ENCODE measurements around the gene PFDN2. TPM values are rescaled to one million over a fixed set of nuclear protein-coding genes. Genes with fewer than 3 reads are reported as not detected.

The PFDN2 gene
- polyA plus RNA-seq, 1 of the 3 experiments (the other 2 are of a cell fraction) = 445 TPM

- Histone ChIP-seq H3K36me3 (replicated peaks in 1 of 2; ENCODE audit: control insufficient read depth in 1 of 2, insufficient read depth in 2 of 2, low read length in 1 of 2) (peaks cover 21 to 59% of the 10 kb centered on the region in 2 experiments), H3K4me1 (ENCODE audit: control insufficient read depth in 1 of 2, insufficient read depth in 2 of 2, low read depth in 1 of 2, low read length in 1 of 2) (peaks cover 0 to 20% of the 10 kb centered on the region in 2 experiments; a peak in 1 of 4 replicates), H2AFZ (ENCODE audit: low read depth) (peak overlapping the region; percentile 71), H3K9me3 (no peaks in the 10 kb centered on the region), H3K4me3 (ENCODE audit: low read depth in 2 of 2, low read length in 1 of 2) (peak overlapping the region; percentile 80 to 90), H3K27me3 (ENCODE audit: insufficient read depth) (no peaks in the 10 kb centered on the region), H3K9ac (peak overlapping the region; percentile 76), H3K4me2 (peak overlapping the region; percentile 98), H4K20me1 (ENCODE audit: insufficient read depth) (no peaks in the 10 kb centered on the region), H3K9me2 (no peaks in the 10 kb centered on the region), H3K27ac (ENCODE audit: low read depth in 2 of 2, low read length in 1 of 2) (peak overlapping the region; percentile 86 to 88), H3K79me2 (ENCODE audit: insufficient read depth) (peaks cover 5% of the 10 kb centered on the region; the same call in 1 of the 2 replicates), H3F3A (replicated peaks; ENCODE audit: insufficient read depth) (peaks cover 14% of the 10 kb centered on the region)
- WGBS (ENCODE audit: low lambda C conversion rate) = 14% methylated on average over 32 of the region's 33 CpGs
- ChIA-PET POLR2A (interaction anchor here (1.0 to 1.4 kb wide), 4 partner anchors 10 to 122 kb away, joined by 3 to 11 read pairs (median 5); partner anchors contain the start of genes B4GALT3 and USF1), CTCF (interaction anchor here (0.7 to 2.9 kb wide), 16 partner anchors 8 to 915 kb away, joined by 3 to 29 read pairs (median 6); partner anchors contain the start of genes ADAMTS4, B4GALT3, KLHDC9 and NDUFS2)
- DNase-seq = peak; percentile 61
- no peak for TF ChIP-seq RXRA (IDR thresholded peaks at IDR 0.05; ENCODE audit: borderline replicate concordance, low read depth)
- no peak for TF ChIP-seq SMC3 (IDR thresholded peaks at IDR 0.05; ENCODE audit: low read depth, low read length)
- no peak for TF ChIP-seq SIN3A (IDR thresholded peaks at IDR 0.05; ENCODE audit: borderline replicate concordance, low read depth, low read length)
- no peak for TF ChIP-seq NFIC (IDR thresholded peaks at IDR 0.05; ENCODE audit: borderline replicate concordance)
- TF ChIP-seq GABPA (IDR thresholded peaks at IDR 0.05; ENCODE audit: low read depth) = no peak
- TF ChIP-seq RFX5 (IDR thresholded peaks at IDR 0.05; ENCODE audit: low read length) = no peak
- no peak for TF ChIP-seq MAX (IDR thresholded peaks at IDR 0.05; ENCODE audit: low read depth)
- no peak for TF ChIP-seq EZH2phosphoT487 (IDR thresholded peaks at IDR 0.05; ENCODE audit: borderline replicate concordance, low read depth)
- TF ChIP-seq PBX3 (IDR thresholded peaks at IDR 0.05) = no peak
- TF ChIP-seq FOSL2 (IDR thresholded peaks at IDR 0.05; ENCODE audit: borderline replicate concordance, low read depth) = no peak
- no peak for TF ChIP-seq MEF2A (IDR thresholded peaks at IDR 0.05; ENCODE audit: borderline replicate concordance, low read depth)
These were observed 49.1 kb upstream of the PFDN2 start for GRCh38 chr1:161166669-161167548.

- Histone ChIP-seq H3K36me3 (replicated peaks in 1 of 2; ENCODE audit: control insufficient read depth in 1 of 2, insufficient read depth in 2 of 2, low read length in 1 of 2) (peaks cover 20 to 59% of the 10 kb centered on the region in 2 experiments), H3K9me3 (no peaks in the 10 kb centered on the region), H4K20me1 (ENCODE audit: insufficient read depth) (no peaks in the 10 kb centered on the region), H3K4me3 (ENCODE audit: low read depth in 2 of 2, low read length in 1 of 2) (peak within 1 kb of the TSS; percentile 80 to 90), H2AFZ (ENCODE audit: low read depth) (peak within 1 kb of the TSS; percentile 71), H3K4me1 (ENCODE audit: control insufficient read depth in 1 of 2, insufficient read depth in 2 of 2, low read depth in 1 of 2, low read length in 1 of 2) (peaks cover 0 to 26% of the 10 kb centered on the region in 2 experiments; a peak in 1 of 4 replicates), H3F3A (replicated peaks; ENCODE audit: insufficient read depth) (peaks cover 14% of the 10 kb centered on the region), H3K4me2 (peak within 1 kb of the TSS; percentile 98), H3K9me2 (no peaks in the 10 kb centered on the region), H3K79me2 (ENCODE audit: insufficient read depth) (peaks cover 8% of the 10 kb centered on the region; the same call in 1 of the 2 replicates), H3K9ac (peak within 1 kb of the TSS; percentile 76), H3K27me3 (ENCODE audit: insufficient read depth) (no peaks in the 10 kb centered on the region), H3K27ac (ENCODE audit: low read depth in 2 of 2, low read length in 1 of 2) (peak within 1 kb of the TSS; percentile 86 to 88)
- under 1% methylated on average over 40 of the region's 54 CpGs for WGBS (ENCODE audit: low lambda C conversion rate)
- ChIA-PET CTCF (interaction anchor here (0.7 to 2.9 kb wide), 22 partner anchors 9 to 914 kb away, joined by 3 to 29 read pairs (median 6); partner anchors contain the start of genes ADAMTS4, B4GALT3, KLHDC9 and NDUFS2), POLR2A (interaction anchor here (0.7 to 1.6 kb wide), 8 partner anchors 11 to 121 kb away, joined by 3 to 11 read pairs (median 5); partner anchors contain the start of genes B4GALT3, DEDD, NIT1 and PFDN2)
- peak; percentile 90 for DNase-seq
- TF ChIP-seq TCF12 (IDR thresholded peaks at IDR 0.05) (no peak), PBX3 (IDR thresholded peaks at IDR 0.05) (peak; percentile 21; the same call in 1 of the 2 replicates), CHD2 (IDR thresholded peaks at IDR 0.05; ENCODE audit: low read length, partially characterized antibody) (peak; percentile 98), NFIC (IDR thresholded peaks at IDR 0.05; ENCODE audit: borderline replicate concordance) (no peak), TAF1 (IDR thresholded peaks at IDR 0.05; ENCODE audit: borderline replicate concordance, low read depth, low read length) (no peak), RFX5 (IDR thresholded peaks at IDR 0.05; ENCODE audit: low read length) (peak; percentile 53; the same call in 1 of the 2 replicates), RXRA (IDR thresholded peaks at IDR 0.05; ENCODE audit: borderline replicate concordance, low read depth) (no peak), FOXJ3 (CRISPR knock-in tag; IDR thresholded peaks at IDR 0.05) (no peak), FOXM1 (IDR thresholded peaks at IDR 0.05; ENCODE audit: low read depth) (no peak), MEF2A (IDR thresholded peaks at IDR 0.05; ENCODE audit: borderline replicate concordance, low read depth) (no peak), FOSL2 (IDR thresholded peaks at IDR 0.05; ENCODE audit: borderline replicate concordance, low read depth) (no peak), EP300 (IDR thresholded peaks at IDR 0.05; ENCODE audit: borderline replicate concordance in 1 of 2, low read depth in 1 of 2, low read length in 1 of 2) (no peak)
These were observed 48.2 kb upstream of the PFDN2 start, which contains the start of gene PPOX for GRCh38 chr1:161165742-161166668. Gene PPOX, plus strand, starts transcription at chr1:161166426. Its CDS starts 422 bp downstream, at chr1:161166848.
